Lung (tissue), 12 donors: ENCODE data around the gene BRWD1. TPM values are rescaled to one million over a fixed set of nuclear protein-coding genes. Genes with fewer than 3 reads are reported as not detected.

Experiments
- ATAC-seq: fragments of 200-7000 bp; cut with Tn5 transposase; one replicate; pipeline ENCODE4 v1.9.1; 2020; ENCODE audit warnings: moderate number of reproducible peaks; ENCODE audit not compliant: insufficient read depth, low FRiP score
- DNase-seq, 3 donors: peaks; one replicate each; pipeline ENCODE4 v3.0.0-alpha.2; 2013 to 2017
- H3K27ac ChIP-seq, 2 donors: one replicate each; pipeline ENCODE4 v1.5.1; 2013; ENCODE audit warnings: mild to moderate bottlenecking in 2 of 2, moderate library complexity in 2 of 2, control low read depth in 1 of 2, inconsistent platforms in 1 of 2, low read depth in 1 of 2, low read length in 1 of 2
- H3K27me3 ChIP-seq, 3 donors: one replicate each; pipeline ENCODE4 v1.5.1; 2013; ENCODE audit warnings: low read length in 2 of 3; ENCODE audit not compliant: control insufficient read depth in 3 of 3, insufficient read depth in 3 of 3
- H3K36me3 ChIP-seq, 4 donors: one replicate each; pipeline ENCODE4 v1.5.1; 2013; ENCODE audit warnings: low read length in 4 of 4, mild to moderate bottlenecking in 1 of 4, moderate library complexity in 1 of 4; ENCODE audit not compliant: control insufficient read depth in 4 of 4, insufficient read depth in 4 of 4
- H3K4me1 ChIP-seq, 5 donors: one replicate each; pipeline ENCODE4 v1.5.1; 2013; ENCODE audit warnings: low read length in 5 of 5, mild to moderate bottlenecking in 2 of 5, moderate library complexity in 1 of 5; ENCODE audit not compliant: control insufficient read depth in 5 of 5, insufficient read depth in 5 of 5
- H3K4me3 ChIP-seq: one replicate; pipeline ENCODE4 v1.5.1; 2013; ENCODE audit warnings: mild to moderate bottlenecking, control low read depth, moderate library complexity
- H3K9ac ChIP-seq, 2 donors: one replicate each; pipeline ENCODE4 v1.5.1; 2013; ENCODE audit warnings: low read length in 2 of 2, control low read depth in 1 of 2; ENCODE audit not compliant: insufficient read depth in 1 of 2
- H3K9me3 ChIP-seq, 4 donors: one replicate each; pipeline ENCODE4 v1.5.1; 2013; ENCODE audit warnings: low read length in 3 of 4, mild to moderate bottlenecking in 1 of 4, moderate library complexity in 1 of 4; ENCODE audit not compliant: control insufficient read depth in 4 of 4, insufficient read depth in 3 of 4
- CTCF ChIP-seq: IDR thresholded peaks from 2 replicates; pipeline ENCODE4 v1.5.1; 2012; ENCODE audit warnings: mild to moderate bottlenecking; ENCODE audit errors: control extremely low read depth, extremely low read depth
- whole genome bisulfite sequencing, 2 donors: extraction: QIAGEN DNeasy Blood & Tissue Kit; methylation state at CpG; one replicate each; pipeline ENCODE4 v1.1.7; 2013; 5-methylcytosine and 5-hydroxymethylcytosine counted together
- polyA plus RNA-seq, 2 donors: library from polyadenylated mRNA; stranded (reverse); fragments of 200-250 nt; gene quantifications; one replicate each; pipeline ENCODE4 v1.2.1, GENCODE V29; 2013
- total RNA-seq, 2 donors: library from RNA; depleted of rRNA in 1 of 2; stranded (reverse); fragments of >200 nt in 1 of 2; gene quantifications; one replicate each; pipeline ENCODE4 v1.2.1, GENCODE V29; 2014 to 2021
- donor health status: control.
- donor health status: control.
- donor health status: Bipolar disorder and iron deficiency.
- donor health status: healthy.
- donor health status: DM: yes; HTN: yes; CAD: no.

Gene BRWD1
- total and polyA plus RNA-seq, 4 donors, result 9.5 to 145 (median 20.1) TPM

- WGBS, 2 donors, result 86 to 100% methylated on average over 1 of the region's 1 CpG
- H3K36me3 ChIP-seq, result peaks cover 17 to 58% (median 21%) of the 10 kb centered on the region in 4 donors
- no peak for TF ChIP-seq CTCF
- no peaks in the 10 kb centered on the region for H3K9me3 ChIP-seq
- ATAC-seq (no peak), DNase-seq (no peak)
- peaks cover 0 to 2% (median 0%) of the 10 kb centered on the region in 5 donors for H3K4me1 ChIP-seq
- H3K4me3 ChIP-seq, result no peak overlapping the region
- no peak overlapping the region for H3K27ac ChIP-seq
- no peaks in the 10 kb centered on the region for H3K27me3 ChIP-seq
- H3K9ac ChIP-seq, result no peak overlapping the region
These were observed 109.3 kb downstream of the BRWD1 start for GRCh38 chr21:39204134-39204533.

- no peak overlapping the region for H3K4me3 ChIP-seq
- H3K27me3 ChIP-seq, result no peaks in the 10 kb centered on the region
- no peak overlapping the region for H3K27ac ChIP-seq
- 53 to 74% methylated on average over 2 of the region's 2 CpGs for WGBS, 2 donors
- no peaks in the 10 kb centered on the region for H3K4me1 ChIP-seq
- no peak overlapping the region for H3K9ac ChIP-seq
- peaks cover 13 to 57% (median 30%) of the 10 kb centered on the region in 4 donors for H3K36me3 ChIP-seq
- ATAC-seq (no peak), DNase-seq (no peak)
- no peaks in the 10 kb centered on the region for H3K9me3 ChIP-seq
- TF ChIP-seq CTCF, result no peak
These were observed 114.6 kb downstream of the BRWD1 start for GRCh38 chr21:39198800-39199199.

- Histone ChIP-seq H3K4me3 (no peak overlapping the region), H3K9me3 (no peaks in the 10 kb centered on the region), H3K27ac (no peak overlapping the region), H3K4me1 (no peaks in the 10 kb centered on the region), H3K36me3 (peaks cover 13 to 51% (median 28%) of the 10 kb centered on the region in 4 donors), H3K9ac (no peak overlapping the region), H3K27me3 (no peaks in the 10 kb centered on the region)
- 72 to 77% methylated on average over 5 of the region's 5 CpGs for WGBS, 2 donors
- DNase-seq, result no peak
- TF ChIP-seq CTCF, result no peak
- ATAC-seq, result no peak
These were observed 115.8 kb downstream of the BRWD1 start for GRCh38 chr21:39197448-39198233.
